Measurements from ENCODE around the gene CEP112. TPM values are rescaled to one million over a fixed set of nuclear protein-coding genes. Genes with fewer than 3 reads are reported as not detected.
"Not testable (repeated sequence)": the region's sequence is repeated elsewhere in the genome, so short reads cannot be mapped to it uniquely, and the experiment has no call there.

Gene CEP112
- total RNA-seq, 1 donor from 2014 or later: 13.6 TPM

DNA sequence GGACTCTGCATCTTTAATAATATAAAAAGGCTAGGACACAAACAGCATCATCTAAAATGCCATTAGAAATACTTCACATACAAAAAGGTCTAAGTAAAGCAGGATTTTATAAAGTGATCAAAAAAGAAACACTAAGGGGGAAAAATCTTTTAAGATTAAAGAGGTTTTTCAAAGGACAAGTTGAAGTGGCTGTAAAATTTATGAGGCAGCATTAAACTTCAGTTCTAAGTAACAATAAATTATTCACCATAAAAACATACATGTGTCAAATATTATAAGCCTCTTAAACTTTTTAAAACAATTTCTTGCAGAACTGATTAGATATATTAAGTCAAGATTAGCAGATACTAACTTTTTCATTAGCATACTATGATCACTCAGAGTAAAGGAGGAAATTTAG, 20.8 kb downstream of the CEP112 start:
- ATAC-seq: no peak
- no peak for DNase-seq

DNA sequence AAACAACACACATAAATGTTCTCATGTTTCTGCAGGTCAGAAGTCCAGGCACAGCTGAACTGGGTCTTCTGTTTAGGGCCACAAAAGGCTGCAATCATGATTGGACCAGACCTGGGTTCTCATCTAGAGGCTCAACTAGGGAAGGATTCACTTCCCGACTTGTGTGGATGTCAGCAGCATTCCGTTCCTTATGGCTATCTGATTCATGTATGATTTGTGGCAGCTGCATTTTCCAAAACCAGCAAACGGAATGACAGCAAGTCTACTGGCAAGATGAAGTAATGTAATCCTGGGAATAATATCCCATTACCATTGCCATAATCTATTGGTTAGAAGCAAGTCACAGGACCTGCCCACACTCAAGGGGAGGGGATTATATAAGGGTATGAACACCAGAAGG, 22.1 kb downstream of the CEP112 start:
- intact Hi-C loops (cut with micrococcal nuclease): loop anchor here (5.0 kb wide), 2 partner anchors 878 to 938 kb away; no protein-coding TSS in a partner anchor
- DNase-seq (no peak), ATAC-seq (no peak)

More for the DNA sequence above, 20.8 kb downstream of the CEP112 start:
- intact Hi-C loops (cut with micrococcal nuclease): no loop called here

- DNase-seq (no peak), ATAC-seq (peak; percentile 30)
- intact Hi-C loops (cut with micrococcal nuclease): loop anchor here (5.0 kb wide), 2 partner anchors 875 to 935 kb away; no protein-coding TSS in a partner anchor
These were observed 24.6 kb downstream of the CEP112 start for GRCh38 chr17:66167189-66167815.

- ATAC-seq (no peak), DNase-seq (no peak)
- intact Hi-C loops (cut with micrococcal nuclease): loop anchor here (5.0 kb wide), 2 partner anchors 873 to 933 kb away; no protein-coding TSS in a partner anchor
These were observed 26.3 kb downstream of the CEP112 start for GRCh38 chr17:66165537-66166123.

- ATAC-seq; DNase-seq; intact Hi-C loops (cut with micrococcal nuclease): not testable (repeated sequence)
These were observed 36.9 kb downstream of the CEP112 start for GRCh38 chr17:66155055-66155454.

- DNase-seq: no peak
- ATAC-seq: no peak
- intact Hi-C loops (cut with micrococcal nuclease): no loop called here
These were observed 39.2 kb downstream of the CEP112 start for GRCh38 chr17:66152756-66153155.

DNA sequence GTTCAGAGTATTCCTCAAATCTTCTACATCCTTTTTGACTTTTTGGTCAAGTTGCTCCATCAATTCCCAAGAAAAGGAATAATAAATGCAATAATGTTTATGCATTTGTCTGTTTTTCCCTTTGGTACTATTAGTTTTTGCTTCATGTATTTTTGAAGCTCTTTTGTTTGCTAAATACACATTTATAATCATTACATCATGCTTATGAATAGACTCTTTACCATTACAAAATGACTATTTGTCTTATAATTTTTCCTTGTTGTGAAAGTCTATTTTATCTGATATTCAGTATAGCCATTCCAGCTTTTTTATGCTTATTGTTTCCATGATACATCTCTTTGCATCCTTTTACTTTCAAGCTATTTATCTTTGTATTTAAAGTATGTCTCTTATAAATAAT, 41.2 kb downstream of the CEP112 start:
- ATAC-seq (no peak), DNase-seq (no peak)
- intact Hi-C loops (cut with micrococcal nuclease): no loop called here

DNA sequence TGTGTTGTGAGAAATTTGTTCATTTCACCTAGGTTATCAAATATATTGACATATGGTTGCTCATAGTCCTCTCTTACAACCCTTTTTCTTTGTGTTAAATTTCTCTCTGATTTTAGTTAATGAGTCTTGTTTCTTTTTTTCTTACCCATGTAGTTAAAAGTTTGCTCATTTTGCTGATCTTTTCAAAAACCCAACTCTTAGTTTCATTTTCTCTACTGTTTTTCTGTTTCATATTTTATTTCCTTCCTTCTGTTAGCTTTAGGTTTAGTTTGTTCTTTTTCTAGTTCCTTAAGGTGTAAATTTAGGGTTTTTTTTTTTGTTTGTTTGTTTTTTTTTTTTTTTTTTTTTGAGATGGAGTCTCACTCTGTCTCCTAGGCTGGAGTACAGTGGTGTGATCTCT, 42.4 kb downstream of the CEP112 start:
- no peak for DNase-seq
- no peak for ATAC-seq
- intact Hi-C loops (cut with micrococcal nuclease): no loop called here

DNA sequence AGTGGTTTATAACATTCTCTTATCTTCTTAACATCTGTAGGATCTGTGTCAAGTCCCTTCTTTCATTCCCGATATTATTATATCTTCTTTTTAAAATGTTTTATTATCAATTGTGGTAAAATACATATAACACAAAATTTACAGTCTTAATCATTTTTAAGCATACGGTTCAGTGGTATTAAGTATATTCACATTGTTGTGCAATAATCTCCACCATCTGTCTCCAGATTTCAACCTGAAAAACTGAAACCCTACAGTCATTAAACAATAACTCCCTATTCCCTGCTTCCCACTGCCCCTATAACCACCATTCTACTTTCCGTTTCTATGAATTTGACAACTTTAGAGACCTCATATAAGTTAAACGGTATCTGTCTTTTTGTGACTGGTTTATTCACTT, 45.5 kb downstream of the CEP112 start:
- intact Hi-C loops (cut with micrococcal nuclease): no loop called here
- ATAC-seq: no peak
- no peak for DNase-seq

- ATAC-seq (no peak), DNase-seq (no peak)
- intact Hi-C loops (cut with micrococcal nuclease): no loop called here
These were observed 48.2 kb downstream of the CEP112 start for GRCh38 chr17:66143657-66144282.

DNA sequence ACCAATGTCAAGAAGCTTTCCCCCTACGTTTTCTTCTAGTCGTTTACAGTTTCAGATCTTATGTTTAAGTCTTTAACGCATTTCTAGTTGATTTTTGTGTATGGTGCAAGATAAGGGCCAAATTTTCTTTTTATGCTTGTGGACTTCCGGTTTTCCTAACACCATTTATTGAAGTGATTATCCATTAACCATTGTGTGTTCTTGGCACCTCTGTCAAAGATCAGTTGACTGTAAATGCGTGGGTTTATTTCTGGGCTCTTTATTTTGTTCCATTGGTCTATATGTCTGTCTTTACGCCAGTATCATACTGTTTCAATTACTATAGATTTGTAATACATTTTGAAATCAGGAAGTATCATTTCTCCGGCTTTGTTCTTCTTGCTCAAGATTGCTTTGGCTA, 49.5 kb downstream of the CEP112 start:
- DNase-seq (no peak), ATAC-seq (no peak)
- intact Hi-C loops (cut with micrococcal nuclease): no loop called here

DNA sequence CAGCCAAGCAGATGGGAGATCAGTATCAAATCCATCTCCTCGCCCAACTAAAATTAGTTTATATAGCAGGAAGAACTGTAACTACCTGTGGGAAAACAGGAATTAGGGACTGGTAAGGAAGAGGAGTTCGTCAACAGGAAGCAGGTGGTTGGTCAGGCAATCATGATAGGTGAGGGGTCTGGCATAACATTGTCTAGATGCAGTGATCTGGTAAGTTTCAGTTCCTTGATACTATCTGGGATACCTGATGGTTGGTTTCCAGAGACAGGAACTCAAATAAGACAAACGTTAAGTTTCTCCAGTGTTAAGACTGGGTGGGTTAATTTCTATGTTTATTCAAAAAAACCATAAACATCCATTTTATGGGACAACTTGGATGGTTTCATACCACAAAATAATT, 53.8 kb downstream of the CEP112 start:
- DNase-seq: no peak
- no peak for ATAC-seq
- intact Hi-C loops (cut with micrococcal nuclease): no loop called here

- DNase-seq: no peak
- intact Hi-C loops (cut with micrococcal nuclease): no loop called here
- ATAC-seq: no peak
These were observed 56.0 kb downstream of the CEP112 start for GRCh38 chr17:66135896-66136295.

DNA sequence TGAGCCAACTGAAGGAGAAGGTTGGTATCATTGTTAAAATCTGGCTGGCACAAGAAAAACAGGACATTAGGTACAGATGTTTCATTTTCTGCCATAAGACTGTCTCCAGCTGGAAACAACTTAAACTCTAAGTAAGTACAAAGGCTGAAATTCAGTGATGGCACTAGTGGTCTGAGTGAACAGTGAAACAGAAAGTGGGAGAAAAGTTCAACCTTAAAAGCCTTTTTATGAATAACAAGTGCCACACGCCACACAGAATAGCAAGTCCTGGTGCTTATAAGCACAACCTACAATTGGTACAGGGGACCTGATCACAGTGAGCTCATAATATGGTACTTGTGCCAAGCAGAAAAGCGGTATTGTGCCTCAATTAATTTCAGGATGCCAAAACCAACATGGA, 56.7 kb downstream of the CEP112 start:
- DNase-seq (no peak), ATAC-seq (no peak)
- intact Hi-C loops (cut with micrococcal nuclease): no loop called here

GRCh38 chr17:66129759-66130158, 62.2 kb downstream of the CEP112 start:
- intact Hi-C loops (cut with micrococcal nuclease): no loop called here
- no peak for ATAC-seq
- DNase-seq: no peak

GRCh38 chr17:66126231-66126630, 65.7 kb downstream of the CEP112 start:
- intact Hi-C loops (cut with micrococcal nuclease): no loop called here
- ATAC-seq: no peak
- no peak for DNase-seq

DNA sequence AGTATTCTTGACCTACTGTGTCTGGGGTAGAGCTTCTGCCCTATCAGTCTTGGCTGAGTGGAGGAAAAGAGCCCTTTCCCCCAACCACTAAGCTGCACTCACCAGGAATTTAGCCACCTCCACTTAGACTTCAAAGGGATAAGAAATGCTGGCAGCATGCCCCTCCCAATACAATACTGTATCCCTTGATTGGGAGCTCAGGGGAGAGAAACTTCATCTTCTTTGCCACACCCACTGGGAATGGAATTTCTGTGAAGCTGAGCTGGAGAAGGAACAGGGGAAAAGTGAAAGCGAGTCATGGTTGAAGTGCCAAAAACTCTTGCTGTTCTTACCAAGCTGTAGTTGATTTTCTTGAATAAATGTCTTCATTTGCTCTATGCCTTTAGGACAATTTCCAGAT, 68.8 kb downstream of the CEP112 start:
- DNase-seq: no peak
- no peak for ATAC-seq
- intact Hi-C loops (cut with micrococcal nuclease): no loop called here

- ATAC-seq: no peak
- DNase-seq: no peak
- intact Hi-C loops (cut with micrococcal nuclease): no loop called here
These were observed 76.7 kb downstream of the CEP112 start for GRCh38 chr17:66115246-66115645.

GRCh38 chr17:66114609-66115008, 77.3 kb downstream of the CEP112 start:
- ATAC-seq (no peak), DNase-seq (no peak)
- intact Hi-C loops (cut with micrococcal nuclease): no loop called here

- ATAC-seq (no peak), DNase-seq (no peak)
- intact Hi-C loops (cut with micrococcal nuclease): no loop called here
These were observed 84.2 kb downstream of the CEP112 start for GRCh38 chr17:66107731-66108130.

GRCh38 chr17:66098040-66098439, 93.9 kb downstream of the CEP112 start:
- intact Hi-C loops (cut with micrococcal nuclease): no loop called here
- ATAC-seq (no peak), DNase-seq (no peak)
